ENCODE results near the gene LARGE1.

The LARGE1 gene

DNA sequence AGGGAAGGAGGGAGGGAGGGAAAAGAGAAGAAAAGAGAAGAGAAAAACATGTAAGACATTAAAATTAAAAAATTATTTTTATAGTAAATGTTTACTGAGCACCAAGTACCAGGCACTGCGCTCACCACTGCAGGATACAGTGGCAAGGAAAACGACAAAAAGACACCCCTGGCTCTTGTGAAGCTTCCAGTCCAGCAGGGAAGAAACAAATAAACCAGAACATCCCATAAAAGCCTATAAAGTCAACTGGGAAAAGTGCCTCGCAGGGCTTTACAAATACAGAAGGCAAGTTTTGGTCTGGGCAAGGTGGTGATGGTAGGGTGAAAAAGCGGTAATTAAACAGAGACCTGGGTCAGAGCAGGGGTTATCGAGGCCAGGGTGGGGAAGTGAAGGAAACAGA is 33.6 kb downstream of the LARGE1 start:
- H3K27me3 ChIP-seq (ENCODE audit: control insufficient read depth in 3 of 3, insufficient read depth in 3 of 3, low read depth in 1 of 3, low read length in 3 of 3): no peaks in the 10 kb centered on the region
- no peak overlapping the region for H4K91ac ChIP-seq (ENCODE audit: low read depth, low read length, poor library complexity)
- H3K9me3 ChIP-seq (replicated peaks in 1 of 2; ENCODE audit: control insufficient read depth in 2 of 2, insufficient read depth in 1 of 2, low read depth in 1 of 2, low read length in 2 of 2): no peaks in the 10 kb centered on the region
- peaks cover 5% of the 10 kb centered on the region for H3K79me1 ChIP-seq (ENCODE audit: low read depth, low read length)
- H3K23ac ChIP-seq (ENCODE audit: low read depth, low read length, poor library complexity): no peak overlapping the region
- DNase-seq (ENCODE audit: low spot score): no peak
- no CpG with 5 or more reads among the region's 5 CpGs for WGBS, 2 donors (ENCODE audit: extremely low coverage in 2 of 2, insufficient read length in 2 of 2, insufficient replicate concordance in 1 of 2)
- no peak overlapping the region for H2BK12ac ChIP-seq (ENCODE audit: low read length)
- no peak overlapping the region for H3K27ac ChIP-seq (replicated peaks; ENCODE audit: low read length)
- H3K4me1 ChIP-seq (ENCODE audit: control insufficient read depth in 2 of 2, insufficient read depth in 1 of 2, low read depth in 1 of 2, low read length in 2 of 2): peaks cover 0 to 16% of the 10 kb centered on the region in 2 donors
- no peak overlapping the region for H3K4me3 ChIP-seq (ENCODE audit: low read length in 2 of 2)
- no peak overlapping the region for H3K9ac ChIP-seq (ENCODE audit: low read depth, low read length, poor library complexity)
- H3K18ac ChIP-seq (ENCODE audit: low read length): no peak overlapping the region
- H3K36me3 ChIP-seq (replicated peaks in 1 of 2; ENCODE audit: control insufficient read depth in 2 of 2, insufficient read depth in 2 of 2, low read length in 2 of 2): peaks cover 0 to 2% of the 10 kb centered on the region in 2 donors
- H2BK5ac ChIP-seq (ENCODE audit: low read length): no peak overlapping the region
- H2BK120ac ChIP-seq (ENCODE audit: low read depth, low read length): no peak overlapping the region
- H3K14ac ChIP-seq (ENCODE audit: low read length): no peak overlapping the region
- no peak overlapping the region for H2BK15ac ChIP-seq (ENCODE audit: low read length)
- H3K4me2 ChIP-seq (ENCODE audit: insufficient read depth, low read length, poor library complexity, severe bottlenecking): no peak overlapping the region
- H4K8ac ChIP-seq (ENCODE audit: low read depth, low read length): no peak overlapping the region
- H2AFZ ChIP-seq (ENCODE audit: low read length): no peak overlapping the region
- H2AK5ac ChIP-seq (ENCODE audit: low read depth, low read length): no peak overlapping the region
- no peak overlapping the region for H3K4ac ChIP-seq (ENCODE audit: low read length)

DNA sequence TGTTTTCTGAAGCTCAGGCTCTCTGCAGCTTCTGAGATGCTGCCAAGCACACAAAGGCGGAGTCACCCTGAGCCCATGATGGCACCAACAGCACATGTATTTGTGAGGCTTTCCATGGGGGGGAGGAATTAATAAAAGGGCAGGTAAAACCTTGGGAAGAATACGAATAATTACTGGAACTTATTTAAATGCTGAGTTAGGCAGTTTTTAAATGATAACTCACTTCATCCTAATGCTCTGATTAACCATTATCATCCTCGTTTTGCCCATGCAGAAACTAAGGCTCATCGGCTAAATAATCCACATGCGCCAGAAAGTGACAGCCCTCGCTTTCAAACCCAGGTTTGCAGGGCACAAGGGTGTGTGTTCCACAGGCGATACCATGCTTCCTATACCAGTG is 35.4 kb downstream of the LARGE1 start:
- no peak for DNase-seq (ENCODE audit: low spot score)
- Histone ChIP-seq H3K9me3 (replicated peaks in 1 of 2; ENCODE audit: control insufficient read depth in 2 of 2, insufficient read depth in 1 of 2, low read depth in 1 of 2, low read length in 2 of 2) (no peaks in the 10 kb centered on the region), H3K14ac (ENCODE audit: low read length) (no peak overlapping the region), H2BK5ac (ENCODE audit: low read length) (no peak overlapping the region), H3K23ac (ENCODE audit: low read depth, low read length, poor library complexity) (no peak overlapping the region), H3K4ac (ENCODE audit: low read length) (no peak overlapping the region), H3K27ac (replicated peaks; ENCODE audit: low read length) (no peak overlapping the region), H4K8ac (ENCODE audit: low read depth, low read length) (no peak overlapping the region), H4K91ac (ENCODE audit: low read depth, low read length, poor library complexity) (no peak overlapping the region), H2AFZ (ENCODE audit: low read length) (no peak overlapping the region), H2BK15ac (ENCODE audit: low read length) (no peak overlapping the region), H2BK120ac (ENCODE audit: low read depth, low read length) (no peak overlapping the region), H3K4me1 (ENCODE audit: control insufficient read depth in 2 of 2, insufficient read depth in 1 of 2, low read depth in 1 of 2, low read length in 2 of 2) (peaks cover 0 to 16% of the 10 kb centered on the region in 2 donors), H3K4me3 (ENCODE audit: low read length in 2 of 2) (no peak overlapping the region), H3K36me3 (replicated peaks in 1 of 2; ENCODE audit: control insufficient read depth in 2 of 2, insufficient read depth in 2 of 2, low read length in 2 of 2) (peaks cover 0 to 2% of the 10 kb centered on the region in 2 donors), H2BK12ac (ENCODE audit: low read length) (no peak overlapping the region), H3K9ac (ENCODE audit: low read depth, low read length, poor library complexity) (no peak overlapping the region), H3K4me2 (ENCODE audit: insufficient read depth, low read length, poor library complexity, severe bottlenecking) (no peak overlapping the region), H3K27me3 (ENCODE audit: control insufficient read depth in 3 of 3, insufficient read depth in 3 of 3, low read depth in 1 of 3, low read length in 3 of 3) (no peaks in the 10 kb centered on the region), H3K18ac (ENCODE audit: low read length) (no peak overlapping the region), H2AK5ac (ENCODE audit: low read depth, low read length) (no peak overlapping the region), H3K79me1 (ENCODE audit: low read depth, low read length) (peaks cover 3% of the 10 kb centered on the region)
- WGBS, 2 donors (ENCODE audit: extremely low coverage in 2 of 2, insufficient read length in 2 of 2, insufficient replicate concordance in 1 of 2): no CpG with 5 or more reads among the region's 7 CpGs

- Histone ChIP-seq H3K4me1 (ENCODE audit: control insufficient read depth in 2 of 2, insufficient read depth in 1 of 2, low read depth in 1 of 2, low read length in 2 of 2) (peaks cover 0 to 16% of the 10 kb centered on the region in 2 donors), H3K9ac (ENCODE audit: low read depth, low read length, poor library complexity) (peak overlapping the region; percentile 3), H3K18ac (ENCODE audit: low read length) (peak overlapping the region; percentile 67), H3K4me2 (ENCODE audit: insufficient read depth, low read length, poor library complexity, severe bottlenecking) (no peak overlapping the region), H2BK5ac (ENCODE audit: low read length) (no peak overlapping the region), H3K79me1 (ENCODE audit: low read depth, low read length) (peaks cover 2% of the 10 kb centered on the region), H3K14ac (ENCODE audit: low read length) (peak overlapping the region; percentile 56), H2AK5ac (ENCODE audit: low read depth, low read length) (no peak overlapping the region), H3K36me3 (replicated peaks in 1 of 2; ENCODE audit: control insufficient read depth in 2 of 2, insufficient read depth in 2 of 2, low read length in 2 of 2) (peaks cover 0 to 2% of the 10 kb centered on the region in 2 donors), H3K9me3 (replicated peaks in 1 of 2; ENCODE audit: control insufficient read depth in 2 of 2, insufficient read depth in 1 of 2, low read depth in 1 of 2, low read length in 2 of 2) (no peaks in the 10 kb centered on the region), H2BK120ac (ENCODE audit: low read depth, low read length) (no peak overlapping the region), H4K91ac (ENCODE audit: low read depth, low read length, poor library complexity) (no peak overlapping the region), H4K8ac (ENCODE audit: low read depth, low read length) (no peak overlapping the region), H3K4ac (ENCODE audit: low read length) (peak overlapping the region; percentile 57), H3K27ac (replicated peaks; ENCODE audit: low read length) (no peak overlapping the region), H3K27me3 (ENCODE audit: control insufficient read depth in 3 of 3, insufficient read depth in 3 of 3, low read depth in 1 of 3, low read length in 3 of 3) (no peaks in the 10 kb centered on the region), H2BK15ac (ENCODE audit: low read length) (no peak overlapping the region), H2BK12ac (ENCODE audit: low read length) (no peak overlapping the region), H2AFZ (ENCODE audit: low read length) (no peak overlapping the region), H3K4me3 (ENCODE audit: low read length in 2 of 2) (no peak overlapping the region), H3K23ac (ENCODE audit: low read depth, low read length, poor library complexity) (no peak overlapping the region)
- no CpG with 5 or more reads among the region's 19 CpGs for WGBS, 2 donors (ENCODE audit: extremely low coverage in 2 of 2, insufficient read length in 2 of 2, insufficient replicate concordance in 1 of 2)
- DNase-seq (ENCODE audit: low spot score): no peak
Measured at GRCh38 chr22:33883961-33884808, 36.1 kb downstream of the LARGE1 start.

GRCh38 chr22:33883561-33883960 is 36.7 kb downstream of the LARGE1 start:
- H3K18ac ChIP-seq (ENCODE audit: low read length): peak overlapping the region; percentile 39
- H3K4me3 ChIP-seq (ENCODE audit: low read length in 2 of 2): no peak overlapping the region
- H3K36me3 ChIP-seq (replicated peaks in 1 of 2; ENCODE audit: control insufficient read depth in 2 of 2, insufficient read depth in 2 of 2, low read length in 2 of 2): peaks cover 0 to 2% of the 10 kb centered on the region in 2 donors
- no peaks in the 10 kb centered on the region for H3K27me3 ChIP-seq (ENCODE audit: control insufficient read depth in 3 of 3, insufficient read depth in 3 of 3, low read depth in 1 of 3, low read length in 3 of 3)
- H4K8ac ChIP-seq (ENCODE audit: low read depth, low read length): no peak overlapping the region
- no peak overlapping the region for H2BK120ac ChIP-seq (ENCODE audit: low read depth, low read length)
- no peak overlapping the region for H2BK12ac ChIP-seq (ENCODE audit: low read length)
- H3K9me3 ChIP-seq (replicated peaks in 1 of 2; ENCODE audit: control insufficient read depth in 2 of 2, insufficient read depth in 1 of 2, low read depth in 1 of 2, low read length in 2 of 2): no peaks in the 10 kb centered on the region
- H4K91ac ChIP-seq (ENCODE audit: low read depth, low read length, poor library complexity): no peak overlapping the region
- H2AFZ ChIP-seq (ENCODE audit: low read length): no peak overlapping the region
- H3K23ac ChIP-seq (ENCODE audit: low read depth, low read length, poor library complexity): no peak overlapping the region
- no peak overlapping the region for H3K9ac ChIP-seq (ENCODE audit: low read depth, low read length, poor library complexity)
- H3K4me1 ChIP-seq (ENCODE audit: control insufficient read depth in 2 of 2, insufficient read depth in 1 of 2, low read depth in 1 of 2, low read length in 2 of 2): peaks cover 0 to 16% of the 10 kb centered on the region in 2 donors
- H3K27ac ChIP-seq (replicated peaks; ENCODE audit: low read length): no peak overlapping the region
- WGBS, 2 donors (ENCODE audit: extremely low coverage in 2 of 2, insufficient read length in 2 of 2, insufficient replicate concordance in 1 of 2): 100% methylated on average over 2 of the region's 6 CpGs; no CpG with 5 or more reads in 1 of the 2 donors
- H3K4ac ChIP-seq (ENCODE audit: low read length): no peak overlapping the region
- H3K14ac ChIP-seq (ENCODE audit: low read length): no peak overlapping the region
- H3K4me2 ChIP-seq (ENCODE audit: insufficient read depth, low read length, poor library complexity, severe bottlenecking): no peak overlapping the region
- no peak overlapping the region for H2BK5ac ChIP-seq (ENCODE audit: low read length)
- no peak overlapping the region for H2BK15ac ChIP-seq (ENCODE audit: low read length)
- no peak overlapping the region for H2AK5ac ChIP-seq (ENCODE audit: low read depth, low read length)
- peaks cover 2% of the 10 kb centered on the region for H3K79me1 ChIP-seq (ENCODE audit: low read depth, low read length)
- DNase-seq (ENCODE audit: low spot score): no peak
